Endodermal cell (in vitro differentiated cells): Measurements from ENCODE around the gene TTC1. TPM values are rescaled to one million over a fixed set of nuclear protein-coding genes. Genes with fewer than 3 reads are reported as not detected.

Experiments
- DNase-seq: peaks from one replicate; pipeline ENCODE4 v3.0.0-alpha.2; 2017
- H3K27ac ChIP-seq: 2 replicates; pipeline ENCODE4 v1.5.1; 2013; ENCODE audit warnings: mild to moderate bottlenecking, low read depth, low read length, moderate library complexity
- H3K27me3 ChIP-seq: 2 replicates; pipeline ENCODE4 v1.6.1; 2013; ENCODE audit warnings: mild to moderate bottlenecking, low read length, moderate library complexity; ENCODE audit not compliant: insufficient read depth, control insufficient read depth, poor library complexity, severe bottlenecking
- H3K36me3 ChIP-seq: 2 replicates; pipeline ENCODE4 v1.7.0; 2013; ENCODE audit warnings: mild to moderate bottlenecking, low read length, moderate library complexity; ENCODE audit not compliant: control insufficient read depth, insufficient read depth
- H3K4me1 ChIP-seq: one replicate; pipeline ENCODE4 v1.7.0; 2013; ENCODE audit warnings: low read length; ENCODE audit not compliant: control insufficient read depth, insufficient read depth
- H3K4me3 ChIP-seq: 2 replicates; pipeline ENCODE4 v1.5.1; 2013; ENCODE audit warnings: mild to moderate bottlenecking, low read length, moderate library complexity
- H3K9ac ChIP-seq: 2 replicates; pipeline ENCODE4 v1.6.1; 2013; ENCODE audit warnings: mild to moderate bottlenecking, low read length, moderate library complexity; ENCODE audit not compliant: poor library complexity, severe bottlenecking; ENCODE audit errors: extremely low read depth
- H3K9me3 ChIP-seq: 2 replicates; pipeline ENCODE4 v1.6.1; 2013; ENCODE audit warnings: mild to moderate bottlenecking, low read length, moderate library complexity; ENCODE audit not compliant: control insufficient read depth
- H3K27ac Mint-ChIP-seq: 2 replicates; pipeline ENCODE4 v1.8.0; 2020; ENCODE audit warnings: mixed read lengths
- H3K27me3 Mint-ChIP-seq: 2 replicates; pipeline ENCODE4 v1.8.0; 2021; ENCODE audit warnings: mild to moderate bottlenecking, mixed read lengths; ENCODE audit not compliant: insufficient read depth
- H3K36me3 Mint-ChIP-seq: 2 replicates; pipeline ENCODE4 v1.8.0; 2020; ENCODE audit warnings: low read depth, mixed read lengths
- H3K4me1 Mint-ChIP-seq: 2 replicates; pipeline ENCODE4 v1.8.0; 2020; ENCODE audit warnings: mixed read lengths
- H3K4me3 Mint-ChIP-seq: 2 replicates; pipeline ENCODE4 v1.8.0; 2020; ENCODE audit warnings: mild to moderate bottlenecking, moderate library complexity, mixed read lengths
- H3K9me3 Mint-ChIP-seq: 2 replicates; pipeline ENCODE4 v1.8.0; 2020; ENCODE audit warnings: mild to moderate bottlenecking, mixed read lengths
- CTCF ChIP-seq: fragments of 200-600 bp; sonication (generic); conservative IDR thresholded peaks from 2 replicates; pipeline ENCODE4 v1.5.0; 2021; ENCODE audit warnings: antibody characterized with exemption, mild to moderate bottlenecking
- WGBS, 2 experiments: methylation state at CpG; one replicate each; pipeline versions ENCODE4 v1.1.5 to v1.1.7; 2013; ENCODE audit warnings: missing lambda C conversion rate in 2 of 2, mixed read lengths in 1 of 2; ENCODE audit not compliant: insufficient coverage in 1 of 2, insufficient read length in 1 of 2; 5-methylcytosine and 5-hydroxymethylcytosine counted together
- total RNA-seq, 2 donors: library from RNA; stranded (reverse); fragmentation: NEBNext Ultra II Directional in 1 of 2; extraction: Animal tissue kit (Norgen Biotek cat#: 25700) in 1 of 2; gene quantifications; 2 replicates in 1 of 2; 3 replicates in 1 of 2; pipeline ENCODE4 v1.2.1, GENCODE V29; 2021

TTC1 gene
- total RNA-seq, 2 donors from 2014 or later, result 59.8 to 72.3 TPM

- H3K36me3 Mint-ChIP-seq, result peaks cover 48% of the 10 kb centered on the region
- Histone ChIP-seq H3K9ac (no peak overlapping the region), H3K9me3 (no peaks in the 10 kb centered on the region), H3K27ac (no peak overlapping the region), H3K27me3 (no peaks in the 10 kb centered on the region), H3K36me3 (peaks cover 68% of the 10 kb centered on the region), H3K4me3 (no peak overlapping the region), H3K4me1 (no peaks in the 10 kb centered on the region)
- DNase-seq, result peak; percentile 59
- peak overlapping the region; percentile 81 for H3K27ac Mint-ChIP-seq
- H3K9me3 Mint-ChIP-seq, result no peaks in the 10 kb centered on the region
- no peaks in the 10 kb centered on the region for H3K27me3 Mint-ChIP-seq
- no peak overlapping the region for H3K4me3 Mint-ChIP-seq
- WGBS, 2 experiments, result 55% methylated on average over 1 of the region's 1 CpG; no CpG with 5 or more reads in 1 of the 2 experiments
- peaks cover 10% of the 10 kb centered on the region for H3K4me1 Mint-ChIP-seq
- TF ChIP-seq CTCF, result no peak
These were observed 35.5 kb downstream of the TTC1 start for GRCh38 chr5:160044391-160044804.

- peak overlapping the region; percentile 55 for H3K27ac Mint-ChIP-seq
- no peaks in the 10 kb centered on the region for H3K27me3 Mint-ChIP-seq
These were observed 36.0 kb downstream of the TTC1 start for GRCh38 chr5:160044967-160045366.

GRCh38 chr5:160047423-160047822 lies 38.5 kb downstream of the TTC1 start:
- WGBS, 2 experiments, result 93 to 95% methylated on average over 3 of the region's 3 CpGs
- TF ChIP-seq CTCF, result no peak
- Mint-ChIP-seq H3K4me1 (peaks cover 10% of the 10 kb centered on the region), H3K9me3 (no peaks in the 10 kb centered on the region), H3K27ac (no peak overlapping the region), H3K4me3 (no peak overlapping the region), H3K27me3 (no peaks in the 10 kb centered on the region), H3K36me3 (peaks cover 60% of the 10 kb centered on the region)
- H3K9me3 ChIP-seq, result no peaks in the 10 kb centered on the region
- no peaks in the 10 kb centered on the region for H3K4me1 ChIP-seq
- H3K9ac ChIP-seq, result no peak overlapping the region
- no peak overlapping the region for H3K4me3 ChIP-seq
- no peak overlapping the region for H3K27ac ChIP-seq
- peaks cover 70% of the 10 kb centered on the region for H3K36me3 ChIP-seq
- no peak for DNase-seq
- no peaks in the 10 kb centered on the region for H3K27me3 ChIP-seq

More at GRCh38 chr5:160044967-160045366, 36.0 kb downstream of the TTC1 start:
- Mint-ChIP-seq H3K9me3 (no peaks in the 10 kb centered on the region), H3K4me3 (no peak overlapping the region), H3K4me1 (peaks cover 10% of the 10 kb centered on the region), H3K36me3 (peaks cover 51% of the 10 kb centered on the region)
- DNase-seq, result no peak
- H3K27ac ChIP-seq, result no peak overlapping the region
- no peak for TF ChIP-seq CTCF
- 55 to 86% methylated on average over 2 to 3 of the region's 3 CpGs for WGBS, 2 experiments
- H3K27me3 ChIP-seq, result no peaks in the 10 kb centered on the region
- H3K4me1 ChIP-seq, result no peaks in the 10 kb centered on the region
- H3K36me3 ChIP-seq, result peaks cover 68% of the 10 kb centered on the region
- H3K9ac ChIP-seq, result no peak overlapping the region
- H3K4me3 ChIP-seq, result no peak overlapping the region
- no peaks in the 10 kb centered on the region for H3K9me3 ChIP-seq
